ENCODE data around the gene C9orf50.

DNA sequence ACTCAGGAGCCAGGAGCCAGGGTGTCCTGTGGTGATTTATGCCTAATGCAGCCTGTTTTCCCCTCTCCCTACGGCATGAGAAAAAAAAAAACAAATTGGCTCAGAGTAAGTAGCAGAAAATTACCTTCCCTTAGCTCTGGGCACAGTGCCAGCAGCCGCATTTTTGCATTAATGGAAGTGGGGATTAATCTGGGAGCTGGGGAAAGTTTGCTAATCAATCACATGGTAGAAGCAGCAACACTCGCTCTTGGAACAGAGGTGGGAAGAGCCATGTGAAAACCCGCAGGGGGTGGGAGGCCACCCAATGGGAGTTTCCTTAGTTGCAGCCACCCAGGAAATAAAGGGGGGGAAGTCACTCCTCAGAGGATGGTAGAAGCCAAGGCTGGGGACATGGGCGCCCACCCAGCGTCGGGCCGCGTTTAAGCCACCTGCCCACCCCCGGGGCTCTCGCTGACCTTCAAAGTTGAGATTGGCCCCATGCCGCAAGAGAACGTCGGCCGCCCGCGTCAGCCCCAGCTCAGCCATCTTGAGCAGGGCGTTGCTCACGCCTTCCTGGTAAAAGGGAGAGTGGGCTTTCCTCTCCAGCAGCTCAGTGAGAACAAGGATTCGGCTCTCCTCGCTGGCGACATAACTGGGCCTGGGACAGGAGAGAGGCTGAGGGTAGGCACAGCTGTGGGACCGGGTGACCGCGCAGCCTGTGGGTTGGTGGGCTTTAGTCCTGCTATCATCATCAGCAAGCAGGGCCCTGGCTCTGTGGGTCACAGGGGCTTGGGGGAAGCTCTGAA is 19.4 kb upstream of the C9orf50 start:
- TF ChIP-seq POLR2A (IDR thresholded peaks at IDR 0.05; ENCODE audit: low read depth, low read length) (no peak), POLR2AphosphoS5 (IDR thresholded peaks at IDR 0.05; ENCODE audit: low read depth, low read length) (no peak)
